Vagina (tissue), 2 donors: ENCODE measurements around the gene XPNPEP1. TPM values are rescaled to one million over a fixed set of nuclear protein-coding genes. Genes with fewer than 3 reads are reported as not detected.

Source experiments
- DNase-seq, 2 donors: peaks; one replicate each; pipeline ENCODE4 v3.0.0-alpha.2; 2017; ENCODE audit errors: extremely low spot score in 2 of 2
- H3K27ac ChIP-seq: fragments of 200-600 bp; sonication (generic); one replicate; pipeline ENCODE4 v1.5.1; 2019
- H3K27me3 ChIP-seq: fragments of 200-600 bp; sonication (generic); one replicate; pipeline ENCODE4 v1.5.1; 2019
- H3K36me3 ChIP-seq, 2 donors: fragments of 200-600 bp; sonication (generic); one replicate each; pipeline ENCODE4 v1.5.1; 2017 to 2019
- H3K4me1 ChIP-seq: fragments of 200-600 bp; sonication (generic); one replicate; pipeline ENCODE4 v1.5.1; 2019
- H3K4me3 ChIP-seq, 2 donors: fragments of 200-600 bp; sonication (generic); 1 replicate in 1 of 2; 2 replicates in 1 of 2; pipeline ENCODE4 v1.5.1; 2016 to 2019
- H3K9me3 ChIP-seq: fragments of 200-600 bp; sonication (generic); one replicate; pipeline ENCODE4 v1.5.1; 2019
- POLR2A ChIP-seq, 2 donors: fragments of 450-650 bp; IDR thresholded peaks; one replicate each; pipeline ENCODE4 v1.6.1; 2017; ENCODE audit warnings: antibody characterized with exemption in 2 of 2, mild to moderate bottlenecking in 2 of 2, moderate library complexity in 2 of 2
- POLR2AphosphoS5 ChIP-seq, 2 donors: sonication (generic); formaldehyde crosslinking; IDR thresholded peaks; one replicate each; pipeline ENCODE4 v1.9.0; 2017; ENCODE audit warnings: antibody characterized with exemption in 2 of 2, mild to moderate bottlenecking in 2 of 2, low read depth in 1 of 2; ENCODE audit not compliant: insufficient read depth in 1 of 2
- intact Hi-C: fragments of 100-400 bp; cut with DNase I; formaldehyde crosslinking; loops from one replicate; pipeline ENCODE4 v1.15.1; 2023
- total RNA-seq: library from RNA; depleted of rRNA; stranded (reverse); fragments of >200 nt; gene quantifications from one replicate; pipeline ENCODE4 v1.2.3, GENCODE V29; 2016
- TF ChIP-seq, protein P1 (sequence below), 3 experiments: fragments of 450-650 bp in 2 of 3; fragments of 200-600 bp in 1 of 3; sonication (generic) in 1 of 3; IDR thresholded peaks; one replicate each; pipeline ENCODE4 v1.5.1; 2017 to 2019; ENCODE audit warnings: antibody characterized with exemption in 3 of 3, mild to moderate bottlenecking in 2 of 3, moderate library complexity in 2 of 3

Gene XPNPEP1
- total RNA-seq, 1 donor from 2014 or later = 90.4 TPM

DNA sequence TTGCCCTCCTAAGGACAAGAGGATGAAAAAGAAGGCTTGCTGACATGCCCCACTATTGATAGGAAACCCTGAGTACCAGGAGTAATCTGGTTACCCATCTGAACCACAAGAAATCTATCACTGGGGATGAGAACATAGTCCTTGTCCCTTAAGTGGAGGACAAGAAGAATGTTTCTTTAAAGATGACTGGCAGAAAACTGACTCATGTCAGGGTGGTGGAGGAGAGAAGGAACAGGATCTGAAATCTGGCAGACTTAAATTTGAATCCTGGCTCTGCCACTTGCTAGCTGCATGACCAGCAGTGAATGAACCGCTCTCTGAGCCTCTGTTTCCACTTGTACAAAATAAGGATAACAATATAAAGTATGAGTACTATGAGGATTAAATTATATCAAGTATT is 38.9 kb upstream of the XPNPEP1 start:
- TF ChIP-seq POLR2AphosphoS5 (IDR thresholded peaks at IDR 0.05; ENCODE audit: insufficient read depth in 1 of 2, low read depth in 1 of 2) (no peak), POLR2A (IDR thresholded peaks at IDR 0.05) (no peak)
- TF ChIP-seq, protein P1, sequence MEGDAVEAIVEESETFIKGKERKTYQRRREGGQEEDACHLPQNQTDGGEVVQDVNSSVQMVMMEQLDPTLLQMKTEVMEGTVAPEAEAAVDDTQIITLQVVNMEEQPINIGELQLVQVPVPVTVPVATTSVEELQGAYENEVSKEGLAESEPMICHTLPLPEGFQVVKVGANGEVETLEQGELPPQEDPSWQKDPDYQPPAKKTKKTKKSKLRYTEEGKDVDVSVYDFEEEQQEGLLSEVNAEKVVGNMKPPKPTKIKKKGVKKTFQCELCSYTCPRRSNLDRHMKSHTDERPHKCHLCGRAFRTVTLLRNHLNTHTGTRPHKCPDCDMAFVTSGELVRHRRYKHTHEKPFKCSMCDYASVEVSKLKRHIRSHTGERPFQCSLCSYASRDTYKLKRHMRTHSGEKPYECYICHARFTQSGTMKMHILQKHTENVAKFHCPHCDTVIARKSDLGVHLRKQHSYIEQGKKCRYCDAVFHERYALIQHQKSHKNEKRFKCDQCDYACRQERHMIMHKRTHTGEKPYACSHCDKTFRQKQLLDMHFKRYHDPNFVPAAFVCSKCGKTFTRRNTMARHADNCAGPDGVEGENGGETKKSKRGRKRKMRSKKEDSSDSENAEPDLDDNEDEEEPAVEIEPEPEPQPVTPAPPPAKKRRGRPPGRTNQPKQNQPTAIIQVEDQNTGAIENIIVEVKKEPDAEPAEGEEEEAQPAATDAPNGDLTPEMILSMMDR (IDR thresholded peaks at IDR 0.05) = no peak
- Histone ChIP-seq H3K27ac (no peak overlapping the region), H3K36me3 (no peaks in the 10 kb centered on the region), H3K9me3 (no peaks in the 10 kb centered on the region), H3K4me1 (peaks cover 3% of the 10 kb centered on the region), H3K4me3 (no peak overlapping the region), H3K27me3 (no peaks in the 10 kb centered on the region)
- intact Hi-C loops = no loop called here
- DNase-seq = no peak

DNA sequence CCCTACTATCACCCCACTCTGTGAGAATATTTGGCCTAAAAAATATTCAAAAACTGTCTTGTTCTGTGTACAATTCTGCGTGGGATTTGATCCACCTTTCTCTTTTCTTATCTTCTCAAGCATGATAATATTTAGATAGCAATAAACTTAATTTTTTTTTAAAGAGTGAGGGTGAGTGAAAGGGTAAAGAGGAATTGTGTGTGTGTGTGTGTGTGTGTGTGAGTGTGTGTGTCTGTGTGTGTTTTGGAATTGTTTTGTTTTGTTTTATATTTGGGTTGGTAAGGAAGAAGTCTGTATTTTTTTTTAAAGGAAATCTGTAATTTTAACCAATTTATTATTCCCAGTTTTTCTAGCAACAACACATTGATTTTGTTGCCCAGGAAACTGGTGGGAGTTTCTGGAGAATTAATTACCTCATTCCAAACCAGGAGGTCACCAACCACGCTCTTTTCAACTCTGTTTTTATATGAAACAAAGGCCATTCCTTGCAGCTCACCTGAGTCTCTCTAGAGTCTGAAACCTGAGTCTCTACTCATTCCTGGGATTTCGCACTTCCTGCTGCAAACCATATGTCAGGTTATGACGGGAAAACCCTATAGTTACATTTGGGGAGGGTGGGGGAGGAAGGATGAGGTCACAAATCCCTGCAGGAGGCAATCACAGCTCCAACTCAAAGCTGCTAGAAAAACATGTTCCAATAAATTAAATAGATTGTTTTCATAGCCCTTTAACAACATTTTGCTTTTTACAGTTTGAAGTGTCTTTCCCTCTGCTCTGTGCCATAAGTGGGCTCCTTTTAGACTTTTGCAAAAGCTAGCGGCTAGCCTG is 38.1 kb upstream of the XPNPEP1 start:
- H3K4me1 ChIP-seq = no peaks in the 10 kb centered on the region
- no peak for TF ChIP-seq POLR2AphosphoS5 (IDR thresholded peaks at IDR 0.05; ENCODE audit: insufficient read depth in 1 of 2, low read depth in 1 of 2)
- TF ChIP-seq, protein P1 (IDR thresholded peaks at IDR 0.05) = no peak
- intact Hi-C loops = no loop called here
- H3K27me3 ChIP-seq = no peaks in the 10 kb centered on the region
- H3K36me3 ChIP-seq = no peaks in the 10 kb centered on the region
- H3K4me3 ChIP-seq = no peak overlapping the region
- no peaks in the 10 kb centered on the region for H3K9me3 ChIP-seq
- DNase-seq = no peak
- H3K27ac ChIP-seq = peak overlapping the region; percentile 15

DNA sequence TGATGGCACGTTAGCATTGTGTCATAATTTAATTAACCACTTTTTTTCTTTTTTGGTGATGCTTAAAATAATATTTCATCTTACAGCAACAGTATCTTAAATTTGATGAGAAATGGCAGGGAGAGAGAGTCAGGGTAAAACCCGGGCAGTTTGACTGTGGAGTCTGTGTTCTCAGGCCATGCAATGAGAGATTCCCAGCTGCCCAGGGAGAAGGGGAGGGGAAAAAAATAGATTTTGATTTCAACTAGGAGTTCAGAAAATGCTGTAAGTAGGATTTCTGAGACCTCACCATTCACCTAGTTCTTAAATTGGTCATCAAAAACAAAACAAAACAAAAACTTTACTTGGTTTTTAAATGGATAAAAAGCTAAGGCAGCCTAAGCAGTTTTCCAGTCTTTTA is 37.4 kb upstream of the XPNPEP1 start:
- Histone ChIP-seq H3K4me3 (no peak overlapping the region), H3K27ac (no peak overlapping the region), H3K36me3 (no peaks in the 10 kb centered on the region), H3K4me1 (no peaks in the 10 kb centered on the region), H3K27me3 (no peaks in the 10 kb centered on the region), H3K9me3 (no peaks in the 10 kb centered on the region)
- no peak for TF ChIP-seq POLR2AphosphoS5 (IDR thresholded peaks at IDR 0.05; ENCODE audit: insufficient read depth in 1 of 2, low read depth in 1 of 2)
- TF ChIP-seq, protein P1 (IDR thresholded peaks at IDR 0.05) = no peak
- no peak for TF ChIP-seq POLR2A (IDR thresholded peaks at IDR 0.05)
- no peak for DNase-seq
- intact Hi-C loops = no loop called here

DNA sequence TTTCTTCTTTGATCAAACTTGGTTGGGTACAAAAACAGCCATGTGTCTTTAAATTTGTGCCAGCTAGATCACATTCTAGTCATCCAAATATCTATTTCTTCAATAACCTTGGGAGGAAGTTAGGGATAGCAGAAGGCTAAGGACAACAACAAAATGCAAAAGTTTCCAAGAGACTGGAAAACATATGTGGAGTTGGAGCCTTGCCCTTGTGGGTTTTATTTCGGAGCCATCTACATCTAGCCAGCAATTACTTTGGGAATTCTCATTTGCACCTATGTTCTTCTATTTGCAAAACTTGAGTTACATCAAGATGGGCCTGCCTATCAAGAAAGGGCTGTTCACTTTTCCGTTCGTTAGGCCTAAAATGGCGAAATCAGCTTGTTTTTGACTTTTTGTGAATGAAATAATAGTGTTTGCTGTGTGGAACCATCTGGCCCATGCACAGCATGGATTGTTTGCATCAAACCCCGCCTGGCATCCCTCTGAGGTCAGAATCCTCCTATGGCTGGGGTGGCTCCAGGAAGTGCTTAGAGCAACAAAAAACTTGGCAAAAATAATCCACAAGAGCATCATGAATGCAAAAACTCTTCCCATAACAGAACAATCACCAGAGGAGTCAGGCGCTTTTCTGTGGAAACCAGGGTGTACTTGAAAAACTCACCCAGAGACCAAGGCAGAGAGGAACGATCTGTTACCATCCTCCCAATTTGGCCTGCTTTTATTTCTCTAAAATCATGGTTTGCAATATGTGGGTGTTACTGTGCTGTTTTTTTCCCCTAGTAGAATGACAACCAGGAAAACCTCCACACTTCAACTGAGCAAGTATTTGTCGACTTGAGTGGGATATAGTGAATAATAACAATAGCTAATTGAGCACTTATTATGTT is 36.2 kb upstream of the XPNPEP1 start:
- H3K27me3 ChIP-seq = no peaks in the 10 kb centered on the region
- intact Hi-C loops = no loop called here
- H3K4me1 ChIP-seq = no peaks in the 10 kb centered on the region
- H3K27ac ChIP-seq = no peak overlapping the region
- H3K9me3 ChIP-seq = no peaks in the 10 kb centered on the region
- H3K4me3 ChIP-seq = no peak overlapping the region
- no peak for DNase-seq
- H3K36me3 ChIP-seq = no peaks in the 10 kb centered on the region
- TF ChIP-seq, protein P1 (IDR thresholded peaks at IDR 0.05) = no peak
- no peak for TF ChIP-seq POLR2AphosphoS5 (IDR thresholded peaks at IDR 0.05; ENCODE audit: insufficient read depth in 1 of 2, low read depth in 1 of 2)
- no peak for TF ChIP-seq POLR2A (IDR thresholded peaks at IDR 0.05)
